Activated CD8-positive, alpha-beta T cell treated with anti-CD3 and anti-CD28 coated beads, Interleukin-2, amount 10 ng/mL, durations not matched to agents 7 days and 5 days (primary cell): ENCODE results near the gene MYO15B. TPM values are rescaled to one million over a fixed set of nuclear protein-coding genes. Genes with fewer than 3 reads are reported as not detected.
"Not testable (repeated sequence)": the region's sequence is repeated elsewhere in the genome, so short reads cannot be mapped to it uniquely, and the experiment has no call there.

ENCODE experiments used
- ATAC-seq: fragments of 150-1000 bp; cut with Tn5 transposase; one replicate; pipeline ENCODE4 v1.10.0; 2021; ENCODE audit warnings: moderate library complexity
- CTCF ChIA-PET: fragments of 350-600 bp; sonication (Branson Sonifier 250); formaldehyde crosslinking; loops from one replicate; lab custom pipeline; 2021; ENCODE audit warnings: antibody characterized with exemption; lab: Charles Lee
- POLR2A ChIA-PET: fragments of 350-600 bp; sonication (Branson Sonifier 250); formaldehyde crosslinking; loops from one replicate; lab custom pipeline; 2021; ENCODE audit warnings: antibody characterized with exemption; lab: Charles Lee
- DNase-seq: peaks from one replicate; pipeline ENCODE4 v3.0.0-alpha.2; 2020
- H3K27ac Mint-ChIP-seq: one replicate; pipeline ENCODE4 v1.8.0; 2021; ENCODE audit warnings: mild to moderate bottlenecking, mixed read lengths
- H3K27me3 Mint-ChIP-seq: one replicate; pipeline ENCODE4 v1.8.0; 2021; ENCODE audit warnings: low read depth, mixed read lengths
- H3K36me3 Mint-ChIP-seq: one replicate; pipeline ENCODE4 v1.8.0; 2021; ENCODE audit warnings: low read depth, mixed read lengths
- H3K4me1 Mint-ChIP-seq: one replicate; pipeline ENCODE4 v1.8.0; 2021; ENCODE audit warnings: low read depth, mixed read lengths
- H3K4me3 Mint-ChIP-seq: one replicate; pipeline ENCODE4 v1.8.0; 2021; ENCODE audit warnings: mild to moderate bottlenecking, mixed read lengths
- H3K9me3 Mint-ChIP-seq: one replicate; pipeline ENCODE4 v1.8.0; 2022; ENCODE audit warnings: mixed read lengths; ENCODE audit not compliant: insufficient read depth
- total RNA-seq, 2 experiments: library from RNA; stranded (reverse); gene quantifications; one replicate each; pipeline ENCODE4 v1.2.3, GENCODE V29; 2021

MYO15B gene
- total RNA-seq, 2 experiments from 2014 or later: 26.9 to 27.8 TPM

DNA sequence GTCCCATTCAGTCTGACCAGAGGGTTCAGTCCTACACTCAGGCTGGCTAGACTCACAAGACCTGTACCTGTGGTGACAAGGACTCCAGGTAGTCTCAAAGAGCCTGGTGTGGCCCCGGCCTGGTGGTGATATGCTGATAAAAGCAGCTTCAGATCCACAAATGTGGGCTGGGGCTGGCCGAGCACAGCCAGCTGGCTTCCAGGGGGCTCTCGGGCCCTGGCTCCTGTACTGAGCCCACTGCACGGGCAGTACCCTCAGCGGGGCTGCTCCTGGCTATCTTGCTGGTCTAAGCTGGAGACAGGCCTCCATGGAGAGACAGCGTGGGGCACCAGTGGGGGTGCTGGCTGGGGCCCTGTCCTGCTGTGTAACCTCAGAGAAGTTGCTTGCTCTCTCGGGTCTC, 50.0 kb downstream of the MYO15B start:
- no peak for DNase-seq
- Mint-ChIP-seq H3K27me3 (no peaks in the 10 kb centered on the region), H3K36me3 (no peaks in the 10 kb centered on the region), H3K9me3 (no peaks in the 10 kb centered on the region), H3K4me1 (peaks cover 4% of the 10 kb centered on the region), H3K4me3 (no peak overlapping the region), H3K27ac (no peak overlapping the region)
- no peak for ATAC-seq
- ChIA-PET CTCF (interaction anchor here (1.0 to 12.1 kb wide), 5 partner anchors 9 to 112 kb away, joined by 3 to 343 read pairs (median 4); partner anchors contain the start of gene ITGB4), POLR2A (interaction anchor here (1.3 to 1.4 kb wide), 2 partner anchors 9 to 113 kb away, joined by 3 read pairs; a partner anchor contains a TSS)

DNA sequence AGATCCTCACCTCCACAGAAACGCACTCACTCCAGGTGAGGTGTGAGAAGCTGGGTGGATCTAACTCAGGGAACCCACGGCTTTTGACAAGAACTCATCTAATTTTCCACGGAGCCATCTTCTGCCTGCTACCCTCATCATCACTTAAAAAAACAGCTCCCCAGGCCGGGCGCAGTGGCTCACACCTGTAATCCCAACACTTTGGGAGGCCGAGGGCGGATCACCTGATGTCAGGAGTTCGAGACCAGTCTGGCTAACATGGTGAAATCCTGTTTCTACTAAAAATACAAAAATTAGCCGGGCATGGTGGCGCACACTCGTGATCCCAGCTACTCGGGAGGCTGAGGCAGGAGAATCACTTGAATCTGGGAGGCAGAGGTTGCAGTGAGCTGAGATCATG, 50.4 kb downstream of the MYO15B start:
- ChIA-PET CTCF (interaction anchor here (0.7 to 12.1 kb wide), 5 partner anchors 8 to 111 kb away, joined by 3 to 343 read pairs (median 4); partner anchors contain the start of gene ITGB4), POLR2A (interaction anchor here (1.3 kb wide), 1 partner anchor 29 kb away, joined by 3 read pairs; the partner anchor contains the start of genes RECQL5 and SAP30BP)
- not testable (repeated sequence) for H3K27ac Mint-ChIP-seq, H3K4me1 Mint-ChIP-seq, H3K4me3 Mint-ChIP-seq, DNase-seq, H3K36me3 Mint-ChIP-seq, ATAC-seq, H3K27me3 Mint-ChIP-seq, H3K9me3 Mint-ChIP-seq

DNA sequence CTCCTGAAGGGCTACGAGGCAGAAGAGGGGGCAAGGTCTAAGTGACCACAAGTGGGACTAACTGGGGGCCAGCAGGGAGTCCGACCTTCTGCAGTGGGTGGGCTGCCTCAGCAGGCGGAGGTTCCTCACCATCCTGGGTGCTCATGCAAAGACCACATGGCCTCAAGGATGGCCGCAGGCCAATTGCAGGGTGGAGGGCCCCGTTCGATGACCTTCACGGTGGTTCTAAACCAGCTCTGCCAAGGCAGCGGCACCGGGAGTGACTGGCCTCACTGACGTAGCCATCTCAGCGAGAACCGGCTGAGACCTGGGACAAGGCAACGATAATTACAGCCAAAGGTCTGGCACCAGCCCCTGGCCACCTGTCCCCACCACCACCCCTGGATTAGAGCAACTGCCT, 51.3 kb downstream of the MYO15B start:
- DNase-seq (no peak), ATAC-seq (no peak)
- ChIA-PET POLR2A (interaction anchor here (1.3 kb wide), 1 partner anchor 28 kb away, joined by 3 read pairs; the partner anchor contains the start of genes RECQL5 and SAP30BP), CTCF (interaction anchor here (1.4 to 12.1 kb wide), 2 partner anchors 8 to 110 kb away, joined by 4 to 343 read pairs; a partner anchor contains a TSS)
- peaks cover 4% of the 10 kb centered on the region for H3K4me1 Mint-ChIP-seq
- no peak overlapping the region for H3K27ac Mint-ChIP-seq
- no peaks in the 10 kb centered on the region for H3K9me3 Mint-ChIP-seq
- no peaks in the 10 kb centered on the region for H3K27me3 Mint-ChIP-seq
- no peak overlapping the region for H3K4me3 Mint-ChIP-seq
- no peaks in the 10 kb centered on the region for H3K36me3 Mint-ChIP-seq

DNA sequence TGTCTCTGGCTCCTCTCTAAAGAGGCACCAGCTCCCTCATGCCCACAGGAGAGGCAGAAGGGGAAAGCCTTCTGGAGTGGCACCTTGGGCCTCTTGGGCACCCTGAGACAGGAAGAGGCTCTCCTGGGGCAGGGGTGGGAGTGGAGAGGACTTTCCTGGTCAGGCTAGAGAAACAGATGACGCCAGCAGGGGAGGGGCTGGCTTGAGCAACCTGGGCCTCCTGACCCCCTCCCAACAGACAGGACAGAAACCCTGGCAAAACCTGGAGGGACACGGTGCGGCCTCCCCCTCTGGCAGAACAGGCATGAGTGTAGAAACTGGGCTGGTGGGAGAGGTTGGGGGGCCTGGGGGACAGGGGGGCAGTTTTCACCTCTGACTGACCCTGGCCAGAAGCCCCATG, 51.7 kb downstream of the MYO15B start:
- H3K4me1 Mint-ChIP-seq: peaks cover 4% of the 10 kb centered on the region
- ChIA-PET CTCF (interaction anchor here (12.1 kb wide), 1 partner anchor 110 kb away, joined by 343 read pairs; no protein-coding TSS in a partner anchor), POLR2A (interaction anchor here (1.3 kb wide), 1 partner anchor 28 kb away, joined by 3 read pairs; the partner anchor contains the start of genes RECQL5 and SAP30BP)
- no peak overlapping the region for H3K27ac Mint-ChIP-seq
- no peak overlapping the region for H3K4me3 Mint-ChIP-seq
- H3K27me3 Mint-ChIP-seq: no peaks in the 10 kb centered on the region
- no peaks in the 10 kb centered on the region for H3K36me3 Mint-ChIP-seq
- DNase-seq: no peak
- no peaks in the 10 kb centered on the region for H3K9me3 Mint-ChIP-seq
- ATAC-seq: no peak

DNA sequence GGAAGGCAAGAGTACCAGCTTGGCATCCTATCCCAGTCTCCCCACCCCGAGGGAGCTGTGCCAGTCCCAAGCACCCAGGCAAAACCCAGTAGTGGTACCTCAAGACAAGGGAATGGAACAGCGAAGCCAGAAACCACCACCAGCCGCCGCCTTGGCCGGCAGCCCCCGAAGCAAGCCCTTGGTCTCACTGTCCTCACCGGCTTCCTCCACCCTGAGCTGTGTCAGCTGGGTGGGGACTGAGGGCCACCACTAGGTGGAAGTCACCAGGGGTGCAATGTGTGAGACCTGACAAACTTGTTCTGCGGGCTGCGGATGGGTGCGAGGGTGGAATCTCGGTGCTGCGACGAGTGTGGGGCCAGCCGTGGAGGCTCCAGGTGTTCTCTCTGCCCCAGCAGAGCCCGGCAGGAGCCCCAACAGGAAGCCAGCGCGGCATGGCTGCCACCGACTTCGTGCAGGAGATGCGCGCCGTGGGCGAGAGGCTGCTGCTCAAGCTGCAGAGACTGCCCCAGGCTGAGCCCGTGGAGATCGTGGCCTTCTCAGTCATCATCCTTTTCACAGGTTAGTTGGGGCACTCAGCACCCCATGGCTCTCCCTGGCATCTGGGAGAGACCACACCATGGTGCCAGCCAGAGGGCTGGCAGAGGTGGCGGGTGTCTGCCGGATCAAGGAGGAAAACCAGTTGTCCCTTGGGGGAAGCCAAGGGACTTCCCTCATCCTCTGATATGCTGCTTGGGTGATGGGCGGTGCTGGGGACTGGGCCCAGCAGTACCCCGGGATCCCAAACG, 52.4 kb downstream of the MYO15B start:
- no peak for DNase-seq
- H3K27me3 Mint-ChIP-seq: no peaks in the 10 kb centered on the region
- H3K4me3 Mint-ChIP-seq: no peak overlapping the region
- no peak for ATAC-seq
- no peaks in the 10 kb centered on the region for H3K36me3 Mint-ChIP-seq
- no peak overlapping the region for H3K27ac Mint-ChIP-seq
- ChIA-PET POLR2A (no interaction called here), CTCF (interaction anchor here (1.7 to 12.1 kb wide), 3 partner anchors 19 to 110 kb away, joined by 4 to 343 read pairs (median 4); no protein-coding TSS in a partner anchor)
- H3K4me1 Mint-ChIP-seq: peaks cover 6% of the 10 kb centered on the region
- H3K9me3 Mint-ChIP-seq: no peaks in the 10 kb centered on the region

DNA sequence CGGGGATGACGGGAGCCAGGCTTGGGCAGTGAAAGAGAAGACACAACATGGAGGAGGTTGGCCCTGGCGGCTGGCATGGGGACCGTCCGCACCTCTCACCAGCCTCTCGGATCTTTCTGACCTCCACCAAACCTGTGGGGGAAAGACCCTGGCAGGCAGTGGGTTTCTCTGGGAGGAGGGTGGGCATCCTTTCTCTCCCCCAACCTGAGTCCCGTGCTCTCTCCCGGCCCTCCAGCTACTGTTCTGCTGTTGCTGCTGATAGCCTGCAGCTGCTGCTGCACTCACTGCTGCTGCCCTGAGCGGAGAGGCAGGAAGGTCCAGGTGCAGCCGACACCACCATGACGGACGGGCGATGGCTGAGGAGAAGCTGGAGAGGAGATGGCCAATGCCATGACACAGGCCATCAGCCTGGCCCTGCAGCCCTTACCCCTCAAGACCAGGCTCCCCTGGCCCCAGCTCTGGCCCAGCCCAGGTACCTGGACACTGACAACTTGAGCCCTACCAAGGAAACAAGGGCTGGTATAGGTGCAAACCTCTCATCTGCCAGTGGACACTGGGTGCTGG, 53.0 kb downstream of the MYO15B start:
- Mint-ChIP-seq H3K4me3 (no peak overlapping the region), H3K27ac (no peak overlapping the region), H3K36me3 (peaks cover 3% of the 10 kb centered on the region), H3K9me3 (no peaks in the 10 kb centered on the region), H3K27me3 (no peaks in the 10 kb centered on the region), H3K4me1 (peaks cover 13% of the 10 kb centered on the region)
- ChIA-PET CTCF (interaction anchor here (1.7 to 6.6 kb wide), 4 partner anchors 7 to 113 kb away, joined by 4 to 98 read pairs (median 8); partner anchors contain the start of gene SMIM5), POLR2A (interaction anchor here (0.9 kb wide), 1 partner anchor 10 kb away, joined by 3 read pairs; no protein-coding TSS in a partner anchor)
- DNase-seq (no peak), ATAC-seq (no peak)

DNA sequence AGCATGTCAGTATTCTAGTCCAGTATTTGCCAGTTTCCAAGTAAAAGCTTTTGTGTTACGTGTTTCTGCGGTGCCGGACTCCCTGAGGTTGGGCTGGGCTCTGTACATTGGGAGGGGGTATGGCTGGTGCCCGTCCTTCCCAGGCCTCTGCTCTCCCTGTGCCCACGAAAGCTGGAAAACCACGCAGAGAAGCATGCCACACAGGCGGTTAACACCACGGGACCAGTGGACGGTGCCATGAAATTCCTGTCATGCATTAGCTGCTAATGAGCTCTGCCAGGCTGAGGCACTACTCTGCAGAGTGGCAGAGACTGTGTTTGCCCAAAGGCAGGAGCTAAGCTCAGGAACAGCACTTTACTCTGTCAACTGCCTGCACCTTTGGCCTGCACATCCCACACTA, 53.7 kb downstream of the MYO15B start:
- ATAC-seq: no peak
- Mint-ChIP-seq H3K4me3 (no peak overlapping the region), H3K9me3 (no peaks in the 10 kb centered on the region), H3K27me3 (no peaks in the 10 kb centered on the region), H3K36me3 (peaks cover 3% of the 10 kb centered on the region), H3K27ac (no peak overlapping the region), H3K4me1 (peaks cover 20% of the 10 kb centered on the region)
- DNase-seq: no peak
- ChIA-PET POLR2A (interaction anchor here (0.9 kb wide), 1 partner anchor 9 kb away, joined by 3 read pairs; no protein-coding TSS in a partner anchor), CTCF (interaction anchor here (1.7 to 6.6 kb wide), 4 partner anchors 8 to 112 kb away, joined by 4 to 98 read pairs (median 8); partner anchors contain the start of gene SMIM5)

DNA sequence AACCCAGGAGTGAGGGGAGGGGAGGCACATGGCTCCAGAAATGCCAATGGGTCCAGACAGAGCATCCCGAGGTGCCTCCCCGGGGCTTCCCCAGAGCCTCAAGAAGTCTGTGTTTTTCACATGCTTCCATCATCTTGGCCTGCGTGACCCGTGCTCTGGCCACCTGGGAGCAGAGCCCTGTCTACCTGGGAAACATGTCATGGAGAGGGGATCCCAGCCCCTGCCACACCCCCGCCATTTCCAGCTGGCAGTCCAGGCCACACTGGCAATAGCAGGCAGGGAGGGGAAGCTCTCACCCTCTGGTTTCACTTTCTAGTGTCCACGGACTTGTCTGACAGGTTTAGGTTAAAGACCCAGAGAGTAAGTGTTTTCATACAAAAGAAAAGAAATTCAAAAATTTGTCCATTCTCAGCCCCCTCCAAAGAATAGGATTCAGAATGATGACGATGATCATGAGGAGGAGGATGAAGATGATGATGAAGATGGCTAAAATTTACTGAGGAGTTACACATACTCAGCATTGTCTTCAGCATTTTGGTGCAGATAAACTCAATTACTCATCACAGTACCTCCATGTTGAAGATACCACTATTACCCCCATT, 54.7 kb downstream of the MYO15B start:
- H3K27me3 Mint-ChIP-seq: no peaks in the 10 kb centered on the region
- ATAC-seq (no peak), DNase-seq (no peak)
- H3K36me3 Mint-ChIP-seq: peaks cover 3% of the 10 kb centered on the region
- H3K27ac Mint-ChIP-seq: no peak overlapping the region
- H3K9me3 Mint-ChIP-seq: no peaks in the 10 kb centered on the region
- no peak overlapping the region for H3K4me3 Mint-ChIP-seq
- ChIA-PET POLR2A (interaction anchor here (1.0 to 1.1 kb wide), 2 partner anchors 9 to 134 kb away, joined by 3 read pairs; partner anchors contain the start of gene SMIM5), CTCF (interaction anchor here (1.3 to 6.6 kb wide), 5 partner anchors 9 to 111 kb away, joined by 4 to 98 read pairs (median 8); partner anchors contain the start of gene SMIM5)
- H3K4me1 Mint-ChIP-seq: peaks cover 25% of the 10 kb centered on the region

DNA sequence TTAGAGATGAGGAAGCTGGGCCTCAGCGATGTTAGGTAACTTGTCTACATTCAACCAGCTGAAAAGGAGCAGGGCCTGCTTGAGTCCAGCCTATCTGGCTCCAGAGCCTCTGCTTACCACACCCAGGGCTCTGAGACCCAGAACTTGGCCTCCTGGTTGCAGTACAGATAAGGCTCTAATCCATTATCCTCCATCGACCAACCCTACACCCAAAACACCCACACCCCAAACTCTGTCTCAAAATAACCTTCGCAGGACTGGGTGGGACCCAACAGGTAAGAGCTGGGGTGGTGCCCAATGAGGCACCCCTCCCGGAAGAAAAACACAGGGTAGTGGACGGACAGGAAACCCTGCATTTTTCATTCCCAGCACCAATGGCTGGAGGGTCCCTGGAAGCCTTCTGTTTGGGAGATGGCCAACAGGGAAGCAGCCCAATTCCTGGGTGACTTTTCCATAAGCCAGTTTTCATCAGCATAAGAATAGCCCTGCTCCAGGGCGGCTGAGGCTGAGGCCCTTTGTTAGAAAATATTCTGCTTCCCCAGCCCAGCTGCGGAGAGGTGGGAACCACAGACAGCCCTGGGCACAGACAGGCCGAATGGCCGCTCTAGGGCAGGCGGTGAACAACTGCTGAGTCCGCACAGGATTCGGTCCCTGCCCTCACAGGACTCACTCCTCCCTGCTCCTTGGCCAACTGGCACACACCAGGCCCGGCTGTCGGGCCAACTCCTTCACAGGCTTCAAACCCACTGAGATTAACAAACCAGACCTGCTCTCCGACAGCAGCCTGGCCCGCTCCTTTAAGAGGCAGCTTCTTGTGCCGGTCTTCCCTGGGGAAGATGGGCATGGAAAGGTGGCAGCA, 55.4 kb downstream of the MYO15B start:
- Mint-ChIP-seq H3K27me3 (no peaks in the 10 kb centered on the region), H3K9me3 (no peaks in the 10 kb centered on the region), H3K4me3 (no peak overlapping the region), H3K36me3 (peaks cover 3% of the 10 kb centered on the region), H3K27ac (no peak overlapping the region), H3K4me1 (peaks cover 25% of the 10 kb centered on the region)
- POLR2A ChIA-PET: interaction anchor here (0.8 to 1.1 kb wide), 3 partner anchors 10 to 133 kb away, joined by 3 read pairs; partner anchors contain the start of genes RECQL5 and SMIM5
- no peak for ATAC-seq
- CTCF ChIA-PET: interaction anchor here (1.3 to 6.6 kb wide), 5 partner anchors 9 to 111 kb away, joined by 4 to 98 read pairs (median 11); partner anchors contain the start of gene SMIM5
- DNase-seq: no peak

DNA sequence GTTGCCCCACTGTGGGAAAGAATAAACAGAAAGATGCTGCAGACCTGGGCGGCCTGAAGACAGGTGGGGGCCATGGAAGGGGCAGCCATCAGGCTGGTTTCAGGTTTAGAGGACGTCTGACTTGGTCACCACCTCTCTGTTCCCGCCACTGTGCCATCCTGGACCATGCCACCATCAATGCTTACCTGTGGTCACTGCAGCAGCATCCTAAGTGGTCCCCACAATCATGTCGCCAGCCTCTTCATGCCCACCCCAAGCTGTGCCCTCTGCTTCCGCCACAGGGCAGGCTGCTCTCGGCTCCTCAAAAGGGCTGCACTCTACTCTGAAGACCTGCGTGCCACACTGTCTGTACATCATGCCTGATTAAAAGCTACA, 56.0 kb downstream of the MYO15B start:
- H3K9me3 Mint-ChIP-seq: no peaks in the 10 kb centered on the region
- H3K27ac Mint-ChIP-seq: peak overlapping the region; percentile 52
- H3K4me1 Mint-ChIP-seq: peaks cover 25% of the 10 kb centered on the region
- POLR2A ChIA-PET: interaction anchor here (0.8 kb wide), 1 partner anchor 23 kb away, joined by 3 read pairs; the partner anchor contains the start of gene RECQL5
- DNase-seq: no peak
- peaks cover 3% of the 10 kb centered on the region for H3K36me3 Mint-ChIP-seq
- no peak overlapping the region for H3K4me3 Mint-ChIP-seq
- no peak for ATAC-seq
- CTCF ChIA-PET: interaction anchor here (1.4 to 6.6 kb wide), 5 partner anchors 8 to 110 kb away, joined by 4 to 98 read pairs (median 24); partner anchors contain the start of gene SMIM5
- H3K27me3 Mint-ChIP-seq: no peaks in the 10 kb centered on the region
